B cell (primary cell): ENCODE data around the gene POLRMT. TPM values are rescaled to one million over a fixed set of nuclear protein-coding genes. Genes with fewer than 3 reads are reported as not detected.
"Not testable (repeated sequence)": the region's sequence is repeated elsewhere in the genome, so short reads cannot be mapped to it uniquely, and the experiment has no call there.

Experiments
- ATAC-seq: fragments of 200-7000 bp; cut with Tn5 transposase; one replicate; pipeline ENCODE4 v1.10.0; 2021; ENCODE audit warnings: low read depth, mild to moderate bottlenecking, moderate number of reproducible peaks, moderate library complexity
- CTCF ChIA-PET: fragments of 350-600 bp; sonication (Branson Sonifier 250); formaldehyde crosslinking; loops from one replicate; lab custom pipeline; 2021; ENCODE audit warnings: antibody characterized with exemption, inconsistent platforms; lab: Charles Lee
- POLR2A ChIA-PET: fragments of 350-600 bp; sonication (Branson Sonifier 250); formaldehyde crosslinking; loops from one replicate; lab custom pipeline; 2021; ENCODE audit warnings: antibody characterized with exemption; lab: Charles Lee
- DNase-seq: peaks from one replicate; pipeline ENCODE4 v3.0.0; 2013
- H2AFZ ChIP-seq: 2 replicates; pipeline ENCODE4 v1.6.1; 2012; ENCODE audit warnings: mild to moderate bottlenecking, low read depth, low read length; ENCODE audit not compliant: insufficient read depth, poor library complexity, severe bottlenecking
- H3K27ac ChIP-seq, 2 donors: 1 replicate in 1 of 2; 2 replicates in 1 of 2; pipeline ENCODE4 v1.5.1; 2012 to 2013; ENCODE audit warnings: low read length in 2 of 2, mild to moderate bottlenecking in 2 of 2, moderate library complexity in 1 of 2
- H3K27me3 ChIP-seq, 4 experiments: fragments of 200-600 bp in 1 of 4; sonication (generic) in 1 of 4; replicated peaks in 1 of 4; 1 replicate in 2 of 4; 2 replicates in 2 of 4; pipeline versions ENCODE4 v1.6.1 to v1.7.0; 2013 to 2016; ENCODE audit warnings: low read length in 3 of 4, mild to moderate bottlenecking in 2 of 4, mixed read lengths in 1 of 4, moderate library complexity in 1 of 4; ENCODE audit not compliant: insufficient read depth in 4 of 4, control insufficient read depth in 3 of 4; ENCODE audit errors: control extremely low read depth in 1 of 4
- H3K36me3 ChIP-seq, 2 experiments: replicated peaks in 1 of 2; 1 replicate in 1 of 2; 2 replicates in 1 of 2; pipeline versions ENCODE4 v1.6.1 to v1.7.1; 2013; ENCODE audit warnings: low read length in 1 of 2; ENCODE audit not compliant: insufficient read depth in 2 of 2, control insufficient read depth in 1 of 2; ENCODE audit errors: control extremely low read depth in 1 of 2, extremely low read depth in 1 of 2
- H3K4me1 ChIP-seq, 2 donors: fragments of 200-600 bp in 1 of 2; sonication (generic) in 1 of 2; 1 replicate in 1 of 2; 2 replicates in 1 of 2; pipeline versions ENCODE4 v1.5.1 to v1.6.1; 2013 to 2017; ENCODE audit warnings: low read length in 2 of 2; ENCODE audit not compliant: control insufficient read depth in 2 of 2, insufficient read depth in 2 of 2
- H3K4me2 ChIP-seq: replicated peaks from 2 replicates; pipeline ENCODE3; 2012; ENCODE audit warnings: mild to moderate bottlenecking, low read depth, low read length; ENCODE audit not compliant: poor library complexity, severe bottlenecking
- H3K4me3 ChIP-seq, 5 experiments: fragments of 200-600 bp in 1 of 5; sonication (generic) in 1 of 5; 1 replicate in 3 of 5; 2 replicates in 2 of 5; pipeline versions ENCODE4 v1.5.1 to v1.7.0; 2011 to 2016; ENCODE audit warnings: low read length in 4 of 5, mild to moderate bottlenecking in 4 of 5, low read depth in 2 of 5, control low read depth in 1 of 5, moderate library complexity in 1 of 5; ENCODE audit not compliant: insufficient read depth in 1 of 5; ENCODE audit errors: control extremely low read depth in 1 of 5, extremely low read depth in 1 of 5
- H3K79me2 ChIP-seq: fragments of 200-600 bp; sonication (generic); one replicate; pipeline ENCODE4 v1.6.0; 2016; ENCODE audit warnings: low read length; ENCODE audit not compliant: control insufficient read depth, insufficient read depth
- H3K9ac ChIP-seq: fragments of 200-600 bp; sonication (generic); 2 replicates; pipeline ENCODE4 v1.6.1; 2017; ENCODE audit warnings: mild to moderate bottlenecking, low read length, moderate library complexity
- H3K9me3 ChIP-seq, 3 donors: one replicate each; pipeline versions ENCODE4 v1.6.1 to v1.7.1; 2013; ENCODE audit warnings: low read length in 2 of 3; ENCODE audit not compliant: control insufficient read depth in 2 of 3, insufficient read depth in 1 of 3; ENCODE audit errors: control extremely low read depth in 1 of 3
- H4K20me1 ChIP-seq: 2 replicates; pipeline ENCODE4 v1.6.0; 2012; ENCODE audit warnings: mild to moderate bottlenecking, low read length; ENCODE audit not compliant: insufficient read depth, control insufficient read depth, poor library complexity, severe bottlenecking
- H3K27ac Mint-ChIP-seq: one replicate; pipeline ENCODE4 v1.8.0; 2021; ENCODE audit warnings: mixed read lengths
- H3K27me3 Mint-ChIP-seq: one replicate; pipeline ENCODE4 v1.8.0; 2021; ENCODE audit warnings: mixed read lengths
- H3K4me1 Mint-ChIP-seq: one replicate; pipeline ENCODE4 v1.8.0; 2021; ENCODE audit warnings: mixed read lengths
- H3K4me3 Mint-ChIP-seq: one replicate; pipeline ENCODE4 v1.8.0; 2021; ENCODE audit warnings: mixed read lengths
- H3K9me3 Mint-ChIP-seq: one replicate; pipeline ENCODE4 v1.8.0; 2022; ENCODE audit warnings: mixed read lengths; ENCODE audit not compliant: insufficient read depth
- CTCF ChIP-seq: fragments of 200-600 bp; IDR thresholded peaks from one replicate; pipeline ENCODE4 v1.8.0; 2022; ENCODE audit warnings: antibody characterized with exemption, mild to moderate bottlenecking
- EZH2 ChIP-seq: IDR thresholded peaks from 2 replicates; pipeline ENCODE4 v1.6.1; 2012; ENCODE audit warnings: borderline replicate concordance, low read depth, mild to moderate bottlenecking, moderate library complexity, low read length; ENCODE audit not compliant: insufficient read depth, poor library complexity, severe bottlenecking
- WGBS: methylation state at CpG from one replicate; pipeline ENCODE4 v1.1.5; 2013; ENCODE audit warnings: missing lambda C conversion rate; ENCODE audit not compliant: insufficient coverage; 5-methylcytosine and 5-hydroxymethylcytosine counted together
- intact Hi-C: fragments of 100-400 bp; cut with micrococcal nuclease; formaldehyde crosslinking; loops from one replicate; pipeline ENCODE4 v1.10.0; 2022
- polyA plus RNA-seq: library from polyadenylated mRNA; depleted of rRNA; stranded (reverse); fragments of >200 nt; gene quantifications from 2 replicates; pipeline ENCODE4 v1.2.3, GENCODE V29; 2012
- total RNA-seq, 2 donors: library from RNA; stranded (reverse); fragments of 120-200 nt in 1 of 2; gene quantifications; 1 replicate in 1 of 2; 2 replicates in 1 of 2; pipeline versions ENCODE4 v1.2.3 to v1.2.4, GENCODE V29; 2013 to 2022

The POLRMT gene
- total and polyA plus RNA-seq, 2 donors (not counting 1 experiment from before 2014, with no cell fraction given) = 77.8 to 98.0 TPM

GRCh38 chr19:607301-608154 lies 25.8 kb downstream of the POLRMT start:
- Histone ChIP-seq H3K4me3 (no peak overlapping the region), H3K4me1 (peaks cover 11 to 30% of the 10 kb centered on the region in 2 donors), H3K9ac (no peak overlapping the region), H3K79me2 (no peaks in the 10 kb centered on the region), H3K27ac (no peak overlapping the region), H4K20me1 (no peaks in the 10 kb centered on the region), H2AFZ (no peak overlapping the region), H3K4me2 (no peak overlapping the region), H3K9me3 (peaks cover 0 to 7% (median 0%) of the 10 kb centered on the region in 3 donors), H3K27me3 (peaks cover 0 to 2% (median 0%) of the 10 kb centered on the region in 4 experiments), H3K36me3 (no peaks in the 10 kb centered on the region)
- CTCF ChIA-PET = no interaction called here
- no peak for DNase-seq
- POLR2A ChIA-PET = no interaction called here
- TF ChIP-seq CTCF = no peak
- no peak for TF ChIP-seq EZH2
- no peaks in the 10 kb centered on the region for H3K27me3 Mint-ChIP-seq
- intact Hi-C loops = no loop called here
- H3K9me3 Mint-ChIP-seq = no peaks in the 10 kb centered on the region
- no peak overlapping the region for H3K4me3 Mint-ChIP-seq
- 90% methylated on average over 30 of the region's 30 CpGs for WGBS
- peaks cover 11% of the 10 kb centered on the region for H3K4me1 Mint-ChIP-seq
- no peak for ATAC-seq
- H3K27ac Mint-ChIP-seq = no peak overlapping the region

GRCh38 chr19:605061-605971 lies 28.0 kb downstream of the POLRMT start:
- POLR2A ChIA-PET, ATAC-seq, H3K27ac ChIP-seq, H3K4me1 Mint-ChIP-seq, H3K27ac Mint-ChIP-seq, H3K9me3 Mint-ChIP-seq, H4K20me1 ChIP-seq, H3K4me2 ChIP-seq, H3K4me3 ChIP-seq, H3K9ac ChIP-seq, DNase-seq, intact Hi-C loops, H3K27me3 Mint-ChIP-seq, H3K36me3 ChIP-seq, H3K79me2 ChIP-seq, H2AFZ ChIP-seq, H3K27me3 ChIP-seq: not testable (repeated sequence)
- Histone ChIP-seq H3K9me3 (peaks cover 0 to 20% (median 0%) of the 10 kb centered on the region in 3 donors), H3K4me1 (peaks cover 4 to 17% of the 10 kb centered on the region in 2 donors)
- WGBS = 56% methylated on average over 13 of the region's 34 CpGs
- CTCF ChIA-PET = interaction anchor here (1.0 kb wide), 2 partner anchors 28 to 139 kb away, joined by 3 to 5 read pairs; partner anchors contain the start of gene POLRMT
- H3K4me3 Mint-ChIP-seq = peak overlapping the region; percentile 16
